CD4-positive, alpha-beta T cell treated with Interleukin-12 subunit alpha and Interleukin-12 subunit beta, for 1 hour (primary cell): ENCODE measurements around the gene ADAMTS15.
"Not testable (repeated sequence)": the region's sequence is repeated elsewhere in the genome, so short reads cannot be mapped to it uniquely, and the experiment has no call there.

Experiments used
- DNase-seq: peaks from one replicate; pipeline ENCODE4 v3.0.0-alpha.2; 2020

Gene ADAMTS15

DNA sequence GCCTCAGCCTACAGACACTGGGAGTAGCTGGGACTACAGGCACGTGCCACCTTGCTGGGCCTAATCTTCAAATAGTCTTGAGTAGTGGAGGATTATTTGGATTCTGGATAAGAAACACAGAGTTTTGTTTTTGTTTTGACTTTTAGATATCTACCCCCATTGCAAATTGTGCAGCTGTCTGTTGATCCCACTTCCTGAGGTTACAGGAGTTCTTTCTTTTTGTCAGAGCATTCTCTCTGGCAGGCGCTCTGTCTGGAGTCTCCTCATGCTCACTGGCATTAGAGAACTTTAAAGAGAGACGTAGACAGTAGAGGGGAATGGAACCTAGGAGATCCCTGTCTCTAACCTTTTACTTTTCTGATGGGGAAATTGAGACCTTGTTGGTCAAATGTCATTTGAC is 12.3 kb upstream of the ADAMTS15 start:
- DNase-seq = no peak

DNA sequence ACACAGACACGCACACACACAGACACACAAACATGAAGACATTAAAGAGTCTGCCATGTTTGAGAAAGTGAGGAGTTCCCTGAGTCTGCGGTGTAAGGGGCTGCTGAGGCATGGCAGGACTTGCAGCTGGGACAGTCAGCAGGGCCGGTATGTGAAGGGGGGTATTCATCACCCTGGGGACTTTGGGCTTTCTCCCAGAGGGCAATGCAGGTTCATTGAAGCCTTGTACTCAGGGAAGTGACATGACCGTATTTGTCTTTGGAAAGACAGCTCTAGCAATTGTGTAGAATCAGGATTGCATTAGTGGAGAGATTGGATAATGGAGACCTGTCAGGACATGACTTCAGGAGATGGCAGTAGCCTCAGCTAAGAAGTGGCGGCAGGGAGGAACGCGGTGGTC is 10.6 kb upstream of the ADAMTS15 start:
- no peak for DNase-seq

DNA sequence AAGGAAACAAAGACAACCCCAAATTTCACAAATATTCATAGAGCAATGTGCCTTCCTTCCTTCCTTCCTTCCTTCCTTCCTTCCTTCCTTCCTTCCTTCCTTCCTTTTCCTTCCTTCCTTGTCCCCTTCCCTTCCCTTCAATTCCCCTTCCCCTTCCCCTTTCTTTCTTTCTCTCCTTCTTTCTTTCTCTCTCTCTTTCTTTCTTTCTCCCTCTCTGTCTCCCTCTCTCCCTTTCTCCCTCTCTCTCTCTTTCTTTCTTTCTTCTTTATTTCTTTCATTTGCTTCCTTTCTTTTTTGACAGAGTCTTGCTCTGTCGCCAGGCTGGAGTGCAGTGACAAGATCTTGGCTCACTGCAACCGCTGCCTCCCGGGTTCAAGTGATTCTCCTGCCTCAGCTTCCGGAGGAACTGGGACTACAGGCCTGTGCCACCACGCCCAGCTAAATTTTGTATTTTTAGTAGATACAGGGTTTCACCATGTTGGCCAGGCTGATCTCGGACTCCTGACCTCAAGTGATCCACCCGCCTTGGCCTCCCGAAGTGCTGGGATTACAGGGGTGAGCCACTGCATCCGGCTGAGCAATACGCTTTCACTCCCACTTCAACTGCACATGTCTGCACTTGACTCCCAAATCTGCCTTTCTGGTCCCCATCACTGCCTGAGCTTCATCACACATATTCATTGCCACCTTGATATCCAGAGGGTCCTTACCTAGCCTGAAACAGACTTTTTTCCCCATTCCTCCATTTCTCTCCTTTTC is 9.9 kb upstream of the ADAMTS15 start:
- DNase-seq = not testable (repeated sequence)

DNA sequence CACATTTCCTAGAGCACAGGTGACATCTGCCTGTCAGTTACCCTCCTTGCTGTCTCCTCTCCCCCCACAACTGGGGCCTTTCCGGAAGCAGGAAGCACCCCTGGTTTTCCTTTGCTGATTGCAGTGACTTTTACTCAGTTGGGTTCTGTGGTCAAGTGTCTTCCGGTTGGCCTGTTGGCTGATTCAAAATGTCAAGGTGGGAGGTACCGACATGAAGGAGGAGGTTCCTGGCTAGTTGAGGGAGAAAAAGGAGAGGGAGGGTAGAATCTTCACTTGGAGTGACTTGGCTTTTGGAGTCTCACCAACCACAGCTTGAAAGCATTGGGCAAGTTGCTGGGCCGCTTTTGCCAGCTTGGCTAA is 9.3 kb upstream of the ADAMTS15 start:
- peak; percentile 8 for DNase-seq

DNA sequence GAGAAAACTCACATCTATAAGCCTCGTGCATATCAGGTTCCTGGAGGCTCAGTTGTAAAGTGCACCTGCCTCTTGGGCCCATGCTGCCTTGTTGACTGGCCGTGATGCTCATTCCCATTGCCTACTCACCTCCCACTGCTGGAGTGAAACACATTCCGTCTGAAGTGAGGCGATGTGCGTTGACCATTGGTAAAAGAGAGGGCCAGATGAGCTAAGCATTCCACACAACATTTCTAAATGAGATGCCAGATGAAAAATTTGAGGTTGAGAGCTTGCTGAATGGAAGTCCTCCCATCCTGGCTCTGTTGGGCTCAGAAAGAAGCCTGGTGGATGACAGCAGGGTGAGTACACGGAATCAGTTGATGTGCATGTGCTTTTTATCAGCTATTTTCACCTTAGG is 8.6 kb upstream of the ADAMTS15 start:
- DNase-seq = no peak

DNA sequence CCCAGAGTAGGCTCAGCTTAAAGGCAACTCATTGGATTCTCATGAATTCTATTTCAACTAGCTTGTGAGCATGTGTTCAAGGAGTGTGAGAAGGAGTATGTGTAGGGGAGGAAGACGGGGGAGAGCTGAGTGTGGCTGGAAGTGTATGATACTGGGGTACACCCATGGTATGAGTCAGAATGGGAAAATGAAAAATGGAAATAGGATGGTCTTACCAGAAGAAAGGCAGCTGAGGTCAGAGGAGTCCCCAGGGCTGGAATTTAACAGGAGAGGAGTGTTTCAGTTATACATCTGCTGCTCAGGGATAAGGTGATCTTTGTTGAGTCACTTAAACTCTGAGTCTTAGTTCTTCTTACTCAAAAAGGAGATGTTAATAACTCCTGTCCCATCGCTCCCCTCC is 6.7 kb upstream of the ADAMTS15 start:
- no peak for DNase-seq

DNA sequence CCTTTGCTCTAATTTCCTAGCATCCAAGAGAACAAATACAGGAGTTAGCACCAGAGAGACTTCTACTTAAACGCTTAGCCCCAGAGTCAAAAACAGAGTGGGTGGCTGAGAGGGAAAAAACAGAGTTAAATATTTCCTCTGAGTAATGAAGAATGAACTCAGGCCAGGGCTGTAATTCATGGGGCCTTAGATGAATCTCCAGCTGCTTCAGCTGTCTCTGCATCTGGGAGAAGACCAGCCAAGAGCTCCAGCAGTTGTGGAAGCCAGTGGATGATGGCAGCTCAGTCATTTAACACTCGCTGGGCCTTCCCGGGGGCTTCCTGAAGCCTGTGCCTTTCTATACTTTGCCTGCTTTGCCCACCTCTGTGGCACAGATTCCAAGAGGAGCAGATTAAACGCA is 5.7 kb upstream of the ADAMTS15 start:
- no peak for DNase-seq

DNA sequence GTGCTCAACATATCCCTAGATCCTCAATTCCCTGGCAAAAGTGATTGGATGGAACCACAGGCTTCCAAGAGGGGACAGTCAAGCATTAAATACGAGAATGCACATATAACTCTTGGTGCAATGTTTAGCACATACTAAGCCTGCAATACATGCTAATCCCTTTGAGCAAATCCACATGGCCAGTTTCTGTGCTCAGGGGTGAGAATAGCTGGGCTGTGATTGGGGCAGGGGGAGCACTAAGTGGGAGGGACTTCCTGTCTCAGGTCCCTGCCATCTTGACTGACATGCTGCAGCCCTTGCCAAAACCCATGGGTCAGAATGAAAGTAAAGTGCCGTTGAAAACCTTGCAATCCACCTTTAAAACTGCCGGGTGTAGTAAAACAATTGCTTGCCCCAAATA is 2.7 kb upstream of the ADAMTS15 start:
- DNase-seq = no peak

DNA sequence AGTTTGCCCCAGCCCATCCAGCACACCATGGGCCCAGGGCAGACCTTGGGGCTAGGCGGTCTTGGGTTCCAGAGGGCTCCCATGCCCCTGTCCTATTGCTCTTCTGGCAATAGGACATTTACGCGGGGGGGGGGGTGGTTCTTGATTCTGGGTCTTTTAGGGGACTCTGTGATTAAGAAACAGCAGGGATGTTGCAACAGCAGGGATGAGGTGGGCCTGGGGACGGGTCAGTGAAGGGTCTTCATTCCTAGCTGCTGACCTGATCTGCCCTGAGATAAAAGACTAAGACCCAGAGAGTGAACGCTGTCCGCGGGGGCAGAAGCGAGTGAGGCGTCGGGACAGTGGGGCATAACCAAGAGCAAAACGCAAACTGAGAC is 418 bp upstream of the ADAMTS15 start:
- DNase-seq = no peak

DNA sequence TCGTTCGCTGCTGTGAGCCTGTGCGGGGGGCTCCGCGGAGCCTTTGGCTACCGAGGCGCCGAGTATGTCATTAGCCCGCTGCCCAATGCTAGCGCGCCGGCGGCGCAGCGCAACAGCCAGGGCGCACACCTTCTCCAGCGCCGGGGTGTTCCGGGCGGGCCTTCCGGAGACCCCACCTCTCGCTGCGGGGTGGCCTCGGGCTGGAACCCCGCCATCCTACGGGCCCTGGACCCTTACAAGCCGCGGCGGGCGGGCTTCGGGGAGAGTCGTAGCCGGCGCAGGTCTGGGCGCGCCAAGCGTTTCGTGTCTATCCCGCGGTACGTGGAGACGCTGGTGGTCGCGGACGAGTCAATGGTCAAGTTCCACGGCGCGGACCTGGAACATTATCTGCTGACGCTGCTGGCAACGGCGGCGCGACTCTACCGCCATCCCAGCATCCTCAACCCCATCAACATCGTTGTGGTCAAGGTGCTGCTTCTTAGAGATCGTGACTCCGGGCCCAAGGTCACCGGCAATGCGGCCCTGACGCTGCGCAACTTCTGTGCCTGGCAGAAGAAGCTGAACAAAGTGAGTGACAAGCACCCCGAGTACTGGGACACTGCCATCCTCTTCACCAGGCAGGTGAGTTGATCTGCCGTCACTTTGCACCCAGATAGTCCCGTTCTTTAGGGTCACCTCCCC is 1.0 kb downstream of the ADAMTS15 start:
- DNase-seq = no peak

DNA sequence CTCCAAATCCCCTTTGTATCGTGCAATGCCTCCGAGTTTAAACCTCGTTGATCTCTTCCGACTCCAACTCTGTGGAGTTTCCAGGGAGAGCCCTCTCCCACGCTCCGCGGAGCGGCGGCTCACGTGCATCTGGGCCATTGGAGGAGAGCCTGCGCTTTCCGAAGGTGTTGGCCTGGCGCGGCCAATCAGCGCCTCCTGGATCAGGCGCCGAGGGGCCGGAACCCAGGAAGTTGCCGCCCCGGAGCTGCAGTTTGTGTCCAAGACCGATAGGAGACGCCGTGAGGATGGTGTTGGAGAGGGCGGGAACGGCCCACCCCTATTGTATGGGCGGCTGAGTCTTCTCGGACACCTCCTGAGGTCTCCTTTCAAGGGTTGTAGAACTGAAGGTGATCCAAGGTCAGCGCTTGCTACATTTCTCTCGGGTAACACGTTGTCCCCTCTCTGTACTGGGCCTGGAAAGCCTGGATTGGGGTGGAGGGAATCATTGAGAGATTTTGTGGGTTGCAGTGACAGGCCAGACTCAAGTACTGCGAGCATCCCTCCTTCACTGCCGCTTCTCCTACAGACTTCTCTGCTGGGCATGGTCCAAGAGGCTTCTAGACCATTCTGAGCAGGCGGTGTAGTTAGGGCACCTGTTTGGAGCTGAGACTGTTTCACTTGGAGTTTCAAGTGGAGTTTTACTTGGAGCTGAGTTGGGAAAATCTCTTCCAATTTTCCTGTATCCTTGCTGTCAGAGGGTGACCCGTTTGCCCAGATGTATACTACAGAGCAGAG is 1.7 kb downstream of the ADAMTS15 start:
- no peak for DNase-seq

DNA sequence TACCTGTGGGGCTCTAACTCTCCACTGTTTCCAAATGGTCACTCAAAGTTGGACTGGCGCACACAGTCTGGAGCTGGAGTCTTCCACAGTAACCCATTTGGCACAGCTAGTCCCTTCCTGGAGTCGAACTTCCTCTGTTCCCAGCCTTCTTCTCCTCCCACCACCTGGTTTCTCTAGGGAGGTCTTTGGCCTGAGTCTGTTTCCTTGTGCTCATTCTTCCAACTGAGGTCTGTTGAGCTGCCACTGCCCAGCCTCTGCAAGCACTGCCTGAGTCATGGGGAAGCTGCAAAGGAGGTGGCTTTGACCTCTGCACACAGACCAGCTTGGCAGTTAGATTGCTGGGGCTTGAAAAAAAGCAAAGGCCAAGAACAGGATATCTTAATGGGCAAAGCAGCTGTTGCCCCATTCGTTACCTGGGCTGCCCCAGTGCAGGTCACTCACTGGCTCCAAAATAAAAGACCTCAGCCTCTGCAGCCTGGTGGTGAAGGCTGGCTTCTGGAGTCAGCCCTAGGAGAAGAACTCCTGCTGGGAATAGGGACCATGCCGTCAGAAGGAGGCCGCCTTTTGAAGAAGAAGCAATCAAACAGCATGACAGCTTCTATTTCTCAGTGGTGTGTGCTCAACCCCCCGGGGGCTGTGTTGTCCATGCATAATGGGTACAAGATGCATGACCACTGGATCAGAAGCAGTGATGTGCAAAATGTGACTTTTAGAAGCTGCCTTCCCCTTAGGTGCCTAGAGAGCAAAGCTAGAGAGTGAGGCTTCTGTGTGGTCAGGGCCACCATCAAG is 3.0 kb downstream of the ADAMTS15 start:
- no peak for DNase-seq

DNA sequence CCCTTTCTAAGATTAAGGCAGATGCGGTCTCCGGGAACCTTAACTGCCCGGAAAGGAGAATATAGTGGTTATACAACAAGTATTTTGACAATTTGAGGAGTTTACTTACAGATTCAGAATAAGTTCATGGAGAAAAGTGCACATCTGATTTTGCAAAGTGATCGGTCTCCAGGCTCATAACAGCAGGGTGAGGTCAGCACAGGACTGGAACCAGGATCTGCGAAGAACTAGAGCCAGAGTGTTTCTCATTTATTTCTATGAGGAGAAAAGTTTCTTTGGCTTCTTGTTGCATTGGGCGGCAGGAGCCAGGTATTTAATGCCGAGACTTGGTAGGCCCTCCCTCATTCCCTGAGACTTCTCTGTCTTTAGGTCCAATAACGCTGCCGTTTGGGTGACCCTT is 3.7 kb downstream of the ADAMTS15 start:
- no peak for DNase-seq

DNA sequence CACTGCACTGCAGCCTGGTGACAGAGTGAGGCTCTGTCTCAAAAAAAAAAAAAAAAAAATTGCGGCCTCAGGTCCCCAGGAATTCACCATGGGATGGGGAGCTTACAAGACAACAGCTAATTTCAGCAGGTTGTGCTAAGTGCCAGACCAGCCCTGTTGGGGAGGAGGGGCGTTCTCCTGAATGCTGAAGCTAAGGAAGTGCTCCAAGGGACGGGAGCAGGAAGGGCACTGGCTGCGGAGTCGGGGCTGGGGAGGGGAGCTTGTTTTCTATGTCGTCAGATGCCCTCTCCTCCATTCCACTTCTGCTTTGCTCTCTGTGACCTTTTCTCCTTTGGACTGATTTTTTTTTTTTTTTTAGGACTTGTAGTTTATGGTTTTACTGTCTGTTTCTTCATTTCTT is 4.5 kb downstream of the ADAMTS15 start:
- DNase-seq = no peak

DNA sequence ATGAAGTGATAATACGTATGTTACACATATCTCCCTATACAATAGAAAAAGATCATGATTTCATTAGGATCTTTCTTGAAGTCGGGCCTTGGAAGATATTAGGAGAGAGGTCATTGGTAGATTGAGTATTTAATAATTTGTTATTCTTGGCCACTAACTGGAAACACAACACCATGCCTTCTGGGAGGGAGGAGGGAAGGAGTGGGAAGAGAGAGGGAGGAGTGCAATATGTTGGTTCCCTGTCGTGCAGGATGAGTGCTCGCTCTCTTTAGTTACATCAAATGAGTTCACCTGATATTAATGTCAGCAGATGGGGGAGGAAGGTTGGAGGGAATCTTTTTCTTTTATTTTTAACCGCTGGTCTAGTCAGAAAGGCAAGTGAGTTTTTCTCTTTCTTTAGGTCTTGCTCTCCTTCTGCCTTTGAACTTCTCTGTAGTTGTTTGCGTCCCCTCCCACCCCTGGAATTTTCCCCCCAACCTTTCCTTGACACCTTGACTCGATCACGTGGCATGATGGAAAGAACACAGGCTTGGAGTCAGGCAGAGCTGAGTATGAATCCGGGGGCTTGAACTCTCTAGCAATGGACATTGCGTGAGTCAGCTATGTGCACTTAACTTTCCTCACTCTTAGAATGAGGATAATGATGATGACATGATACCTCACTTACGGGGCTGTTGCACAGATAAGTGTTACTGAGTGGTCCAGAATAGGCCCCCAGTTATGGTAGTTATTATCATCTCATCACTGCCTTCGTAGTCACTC is 6.2 kb downstream of the ADAMTS15 start:
- DNase-seq = no peak

DNA sequence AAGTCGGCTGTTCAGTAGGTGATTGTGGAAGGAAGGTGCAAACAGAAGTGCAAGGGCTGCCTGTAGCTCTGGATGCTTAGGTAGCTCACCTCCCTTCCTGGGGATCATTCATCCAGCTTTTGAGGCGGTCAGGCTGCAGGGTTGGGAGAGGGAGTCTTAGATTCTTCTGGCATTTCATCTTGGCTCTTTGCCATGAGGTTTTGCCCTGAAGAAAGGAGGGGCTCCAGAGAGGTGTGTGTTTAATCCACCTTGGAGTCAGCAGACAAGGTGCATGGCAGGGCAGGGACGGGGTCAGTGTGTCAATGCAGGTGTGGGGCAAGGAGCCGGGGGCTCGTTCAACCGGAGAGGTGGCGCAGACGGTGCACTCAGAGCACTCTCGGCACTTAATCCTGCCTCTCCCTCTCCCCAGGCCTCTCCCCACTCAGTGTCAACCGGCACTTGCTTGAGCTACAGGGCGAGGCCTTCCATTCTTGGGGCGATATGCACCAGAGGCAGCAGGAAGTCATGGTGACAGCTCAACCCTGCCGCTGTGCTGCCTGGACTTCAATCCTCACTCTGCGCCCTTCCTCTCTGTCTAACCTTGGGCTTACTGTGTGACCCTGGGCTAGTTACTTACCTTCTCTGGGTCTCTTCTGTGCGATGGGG is 7.2 kb downstream of the ADAMTS15 start:
- no peak for DNase-seq

DNA sequence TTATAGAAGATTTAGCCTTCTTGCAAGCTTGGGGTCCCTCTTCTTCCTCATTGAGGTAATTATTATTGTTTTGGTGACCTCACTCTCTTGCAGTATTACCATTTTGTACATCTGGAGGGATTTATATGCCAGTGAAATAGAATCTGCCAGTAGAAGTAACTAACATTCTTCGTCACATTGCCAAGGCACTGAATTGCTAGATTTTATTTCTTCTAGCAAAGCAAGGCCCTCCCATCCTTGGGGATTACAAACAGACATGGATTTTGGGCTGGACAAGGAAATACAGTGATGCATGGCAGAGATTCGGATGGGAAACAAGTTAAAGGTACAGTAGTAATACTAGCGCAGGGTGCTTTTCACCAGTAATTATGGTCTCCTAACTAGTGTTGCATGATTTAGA is 7.8 kb downstream of the ADAMTS15 start:
- no peak for DNase-seq

DNA sequence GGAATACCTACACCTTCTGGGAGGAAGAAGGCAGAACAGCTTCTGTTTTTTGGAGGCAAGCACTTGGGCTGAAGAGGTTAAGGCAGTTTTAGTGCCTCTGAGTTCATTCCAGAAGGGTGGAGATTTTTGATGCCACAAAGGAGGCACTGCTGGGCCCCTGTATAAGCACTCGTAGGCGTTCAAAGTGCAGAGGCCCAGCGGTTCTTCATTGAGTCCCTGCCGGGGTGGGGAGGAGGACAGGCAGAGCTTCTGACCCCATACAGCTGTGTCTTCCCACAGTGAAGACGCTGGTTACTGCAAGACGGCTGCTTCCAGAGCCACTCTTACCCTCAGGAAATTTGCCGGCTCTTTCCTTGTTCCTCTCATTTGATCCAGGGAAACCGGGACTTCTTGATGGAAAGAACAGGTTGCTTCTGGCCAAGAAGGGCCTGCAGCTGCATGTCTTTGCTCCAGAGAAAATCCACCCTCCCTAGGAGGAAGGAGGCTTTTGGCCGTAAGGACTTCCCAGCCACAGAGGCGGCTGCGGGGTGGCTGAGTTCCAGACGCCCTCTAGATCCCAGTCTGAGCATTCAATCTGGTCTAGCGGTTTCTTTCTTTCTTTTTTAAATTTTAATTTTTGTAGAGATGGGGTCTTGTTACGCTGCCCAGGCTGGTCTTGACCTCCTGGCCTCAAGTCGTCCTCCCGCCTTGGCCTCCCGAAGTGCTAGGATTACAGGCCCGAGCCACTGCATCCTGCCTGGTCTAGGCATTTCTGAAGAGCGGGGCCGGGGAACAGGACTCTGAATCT is 9.4 kb downstream of the ADAMTS15 start:
- DNase-seq = no peak

DNA sequence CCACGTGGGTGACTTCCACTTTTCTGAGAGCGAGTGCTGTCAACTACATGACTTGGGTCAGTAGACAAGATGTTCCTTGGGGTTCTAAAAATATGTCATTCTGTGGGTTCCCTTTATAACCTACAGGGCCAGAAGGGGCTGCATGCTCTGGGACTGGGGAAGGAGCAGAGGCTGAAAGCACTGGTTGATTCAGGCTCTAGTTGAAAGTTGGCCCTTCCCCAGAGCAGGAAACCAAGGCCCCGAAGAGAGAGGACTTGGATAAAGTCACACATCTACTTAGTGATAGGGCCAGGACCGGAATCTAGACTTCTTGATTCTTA is 9.9 kb downstream of the ADAMTS15 start:
- DNase-seq = no peak

DNA sequence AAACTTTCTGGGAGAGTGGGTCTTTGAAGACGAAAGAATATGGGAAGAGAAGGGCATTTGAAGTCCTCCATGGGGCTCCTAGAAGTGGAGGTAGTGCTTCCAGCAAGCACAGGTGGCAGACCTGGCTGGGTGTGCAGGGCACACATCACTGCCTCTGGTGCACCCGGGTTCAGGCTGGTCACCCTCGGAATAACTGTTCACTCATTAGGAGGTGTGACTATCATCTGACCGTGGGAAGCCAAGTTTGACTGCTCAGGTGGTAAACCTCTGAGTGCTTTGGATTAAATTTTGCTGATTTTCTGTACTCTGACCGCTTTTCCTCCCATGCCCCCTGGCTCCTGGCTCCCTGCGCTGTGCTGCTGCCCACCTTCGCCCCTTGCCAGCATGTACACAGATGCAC is 11.1 kb downstream of the ADAMTS15 start:
- no peak for DNase-seq
